ENCODE data around the gene PLEKHA1. TPM values are rescaled to one million over a fixed set of nuclear protein-coding genes. Genes with fewer than 3 reads are reported as not detected.
A peak's percentile ranks its signal among the peaks of the same experiment; 100 is the strongest.

Gene PLEKHA1
- total and polyA plus RNA-seq, 4 donors: 15.9 to 29.2 (median 22.9) TPM

GRCh38 chr10:122381680-122382079, 7.2 kb downstream of the PLEKHA1 start (continued):
- TF ChIP-seq REST (IDR thresholded peaks at IDR 0.05) (no peak), FOXA1 (IDR thresholded peaks at IDR 0.05) (no peak), RAD21 (IDR thresholded peaks at IDR 0.05) (no peak), YY1 (IDR thresholded peaks at IDR 0.05) (no peak)

GRCh38 chr10:122386514-122386913, 12.0 kb downstream of the PLEKHA1 start:
- peak; percentile 15 for TF ChIP-seq YY1 (IDR thresholded peaks at IDR 0.05)
- no peak for TF ChIP-seq EGR1 (IDR thresholded peaks at IDR 0.05; ENCODE audit: low read depth in 2 of 2)

GRCh38 chr10:122387572-122387971, 13.1 kb downstream of the PLEKHA1 start:
- Histone ChIP-seq H3K36me3 (ENCODE audit: control insufficient read depth in 4 of 4, insufficient read depth in 3 of 4, low read depth in 1 of 4, low read length in 3 of 4) (no peaks in the 10 kb centered on the region), H3K27ac (ENCODE audit: low read depth in 1 of 2, low read length in 2 of 2) (no peak overlapping the region), H3K4me3 (ENCODE audit: low read depth in 1 of 3, low read length in 3 of 3) (no peak overlapping the region), H3K4me1 (ENCODE audit: control insufficient read depth in 4 of 4, insufficient read depth in 4 of 4, low read length in 3 of 4) (peaks cover 5 to 26% (median 9%) of the 10 kb centered on the region in 4 donors), H3K9ac (ENCODE audit: low read depth in 1 of 2, low read length in 2 of 2) (no peak overlapping the region), H3K27me3 (ENCODE audit: control insufficient read depth in 4 of 4, insufficient read depth in 4 of 4, low read length in 3 of 4) (no peaks in the 10 kb centered on the region), H3K9me3 (ENCODE audit: control insufficient read depth in 4 of 4, low read length in 3 of 4) (no peaks in the 10 kb centered on the region)
- no peak for DNase-seq (ENCODE audit: low spot score)
- TF ChIP-seq HNF4G (IDR thresholded peaks at IDR 0.05): no peak
- no peak for TF ChIP-seq ZBTB33 (IDR thresholded peaks at IDR 0.05)
- no peak for TF ChIP-seq MAX (IDR thresholded peaks at IDR 0.05)
- no peak for TF ChIP-seq SP1 (IDR thresholded peaks at IDR 0.05)
- no peak for TF ChIP-seq YY1 (IDR thresholded peaks at IDR 0.05)
- TF ChIP-seq JUND (IDR thresholded peaks at IDR 0.05): no peak
- TF ChIP-seq EGR1 (IDR thresholded peaks at IDR 0.05; ENCODE audit: low read depth in 2 of 2): no peak
- no peak for TF ChIP-seq FOXA2 (IDR thresholded peaks at IDR 0.05)
- no peak for TF ChIP-seq NR2F2 (IDR thresholded peaks at IDR 0.05)
- TF ChIP-seq HNF4A (conservative IDR thresholded peaks at IDR 0.05): no peak
- no peak for TF ChIP-seq RXRA (IDR thresholded peaks at IDR 0.05)
- no peak for TF ChIP-seq TAF1 (conservative IDR thresholded peaks at IDR 0.05)
- no peak for TF ChIP-seq CTCF (IDR thresholded peaks at IDR 0.05; ENCODE audit: low read depth, low read length, missing input control)
- no peak for TF ChIP-seq GABPA (IDR thresholded peaks at IDR 0.05 in 1 of 2, conservative IDR thresholded peaks at IDR 0.05 in 1 of 2)
- TF ChIP-seq REST (IDR thresholded peaks at IDR 0.05): no peak
- no peak for TF ChIP-seq ATF3 (IDR thresholded peaks at IDR 0.05)
- no peak for TF ChIP-seq FOXA1 (IDR thresholded peaks at IDR 0.05)
- TF ChIP-seq RAD21 (IDR thresholded peaks at IDR 0.05): no peak
- WGBS: 93% methylated on average over 2 of the region's 2 CpGs

More at GRCh38 chr10:122386514-122386913, 12.0 kb downstream of the PLEKHA1 start:
- peak overlapping the region; percentile 43 to 45 for H3K9ac ChIP-seq (ENCODE audit: low read depth in 1 of 2, low read length in 2 of 2)
- peaks cover 0 to 17% (median 4%) of the 10 kb centered on the region in 4 donors for H3K4me1 ChIP-seq (ENCODE audit: control insufficient read depth in 4 of 4, insufficient read depth in 4 of 4, low read length in 3 of 4)
- 16% methylated on average over 2 of the region's 2 CpGs for WGBS
- no peaks in the 10 kb centered on the region for H3K36me3 ChIP-seq (ENCODE audit: control insufficient read depth in 4 of 4, insufficient read depth in 3 of 4, low read depth in 1 of 4, low read length in 3 of 4)
- no peaks in the 10 kb centered on the region for H3K9me3 ChIP-seq (ENCODE audit: control insufficient read depth in 4 of 4, low read length in 3 of 4)
- H3K27ac ChIP-seq (ENCODE audit: low read depth in 1 of 2, low read length in 2 of 2): peak overlapping the region; percentile 69 to 76
- no peak overlapping the region for H3K4me3 ChIP-seq (ENCODE audit: low read depth in 1 of 3, low read length in 3 of 3)
- no peaks in the 10 kb centered on the region for H3K27me3 ChIP-seq (ENCODE audit: control insufficient read depth in 4 of 4, insufficient read depth in 4 of 4, low read length in 3 of 4)
- DNase-seq (ENCODE audit: low spot score): no peak

Measured in liver (tissue), 9 donors.